ENCODE data around the gene ARHGAP28.

The ARHGAP28 gene

DNA sequence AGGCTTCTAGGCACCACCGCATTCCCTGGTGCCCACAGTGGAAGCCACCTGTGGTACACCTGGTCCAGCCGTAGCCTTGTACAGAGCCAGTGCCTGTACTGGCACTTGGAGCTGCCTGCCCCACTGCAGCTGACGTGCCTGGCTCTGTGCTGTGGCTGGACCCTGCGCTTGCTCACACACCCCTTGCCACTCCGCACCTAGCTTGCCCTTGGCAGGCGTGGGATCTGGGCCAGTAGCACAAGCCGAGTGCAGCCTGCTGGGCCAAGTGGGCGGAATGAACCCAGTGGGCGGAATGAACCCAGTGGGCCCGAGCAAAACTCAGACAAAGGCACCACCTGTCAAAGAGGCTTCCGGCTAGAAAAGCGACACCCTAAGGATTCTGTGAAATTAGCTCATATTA is 126.3 kb downstream of the ARHGAP28 start:
- peaks cover 3% of the 10 kb centered on the region for H3K9me3 ChIP-seq (ENCODE audit: low read length)
- H3K9ac ChIP-seq (ENCODE audit: low read length) = no peak overlapping the region
- H3K4me3 ChIP-seq (ENCODE audit: low read depth in 1 of 2, low read length in 2 of 2) = no peak overlapping the region
- no peaks in the 10 kb centered on the region for H3K4me1 ChIP-seq (ENCODE audit: insufficient read depth, low read length)
- no peak overlapping the region for H3K27ac ChIP-seq (ENCODE audit: low read depth, low read length)
- no peaks in the 10 kb centered on the region for H3K36me3 ChIP-seq (ENCODE audit: insufficient read depth, low read length)
- no peaks in the 10 kb centered on the region for H3K27me3 ChIP-seq (ENCODE audit: control insufficient read depth in 1 of 2, insufficient read depth in 2 of 2, low read length in 2 of 2)

DNA sequence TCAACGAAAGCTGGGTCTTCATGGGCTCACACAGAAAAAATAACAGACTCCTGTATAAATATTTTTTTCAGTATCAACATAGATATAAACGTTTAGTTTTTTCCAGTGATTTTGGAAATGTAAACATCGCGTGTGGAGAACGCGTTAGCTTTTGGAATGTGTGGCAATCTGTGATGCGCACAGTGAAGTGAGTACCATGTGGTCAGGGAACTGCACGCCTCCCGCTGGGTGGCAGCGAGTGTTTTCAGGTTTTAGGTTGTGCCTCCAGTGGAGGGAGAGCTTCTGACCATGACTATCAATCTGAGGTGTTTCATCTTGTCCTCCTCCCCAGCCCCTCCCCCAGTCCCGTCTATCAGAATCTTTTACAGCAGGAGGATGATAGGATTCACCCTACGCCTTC is 127.8 kb downstream of the ARHGAP28 start:
- Histone ChIP-seq H3K9ac (ENCODE audit: low read length) (no peak overlapping the region), H3K36me3 (ENCODE audit: insufficient read depth, low read length) (no peaks in the 10 kb centered on the region), H3K27ac (ENCODE audit: low read depth, low read length) (no peak overlapping the region)

DNA sequence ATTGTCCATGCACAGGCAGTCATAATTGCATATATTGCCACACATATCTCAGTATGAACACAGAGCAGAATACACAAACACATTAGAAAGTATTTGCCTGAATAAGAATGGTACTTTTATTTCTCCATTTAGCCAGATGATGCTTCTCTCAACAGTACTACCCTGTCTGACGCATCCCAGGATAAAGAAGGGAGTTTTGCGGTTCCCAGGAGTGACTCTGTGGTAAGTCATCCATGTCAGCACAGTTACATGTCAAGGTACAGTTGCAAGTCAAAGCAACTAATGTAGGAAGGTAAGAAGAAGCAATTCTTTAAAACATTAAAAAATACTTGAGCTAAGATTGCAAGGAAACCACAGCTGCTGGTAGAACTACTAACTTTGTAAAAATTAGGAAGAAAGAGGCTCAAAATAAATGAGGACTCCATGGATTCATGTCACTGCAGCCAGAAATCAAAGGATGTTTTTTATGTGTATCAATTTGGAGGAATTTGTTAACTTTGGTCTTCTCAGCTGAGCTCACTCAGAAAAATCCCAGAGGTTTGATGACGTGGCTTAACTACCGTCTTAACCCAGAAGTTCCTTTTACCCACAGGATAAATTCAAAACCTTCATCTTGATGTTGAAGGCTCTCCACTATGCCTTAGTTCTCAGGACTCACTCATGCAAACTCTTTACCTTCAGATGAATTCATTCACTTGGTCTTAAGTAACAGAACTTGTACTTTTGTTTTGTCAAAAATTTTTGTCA is 130.3 kb downstream of the ARHGAP28 start:
- Histone ChIP-seq H3K27me3 (ENCODE audit: control insufficient read depth in 1 of 2, insufficient read depth in 2 of 2, low read length in 2 of 2) (no peaks in the 10 kb centered on the region), H3K9me3 (ENCODE audit: low read length) (no peaks in the 10 kb centered on the region), H3K36me3 (ENCODE audit: insufficient read depth, low read length) (no peaks in the 10 kb centered on the region), H3K9ac (ENCODE audit: low read length) (no peak overlapping the region), H3K4me1 (ENCODE audit: insufficient read depth, low read length) (no peaks in the 10 kb centered on the region), H3K4me3 (ENCODE audit: low read depth in 1 of 2, low read length in 2 of 2) (no peak overlapping the region), H3K27ac (ENCODE audit: low read depth, low read length) (no peak overlapping the region)

More for the DNA sequence above, 127.8 kb downstream of the ARHGAP28 start:
- Histone ChIP-seq H3K27me3 (ENCODE audit: control insufficient read depth in 1 of 2, insufficient read depth in 2 of 2, low read length in 2 of 2) (no peaks in the 10 kb centered on the region), H3K4me1 (ENCODE audit: insufficient read depth, low read length) (no peaks in the 10 kb centered on the region), H3K4me3 (ENCODE audit: low read depth in 1 of 2, low read length in 2 of 2) (no peak overlapping the region), H3K9me3 (ENCODE audit: low read length) (no peaks in the 10 kb centered on the region)

DNA sequence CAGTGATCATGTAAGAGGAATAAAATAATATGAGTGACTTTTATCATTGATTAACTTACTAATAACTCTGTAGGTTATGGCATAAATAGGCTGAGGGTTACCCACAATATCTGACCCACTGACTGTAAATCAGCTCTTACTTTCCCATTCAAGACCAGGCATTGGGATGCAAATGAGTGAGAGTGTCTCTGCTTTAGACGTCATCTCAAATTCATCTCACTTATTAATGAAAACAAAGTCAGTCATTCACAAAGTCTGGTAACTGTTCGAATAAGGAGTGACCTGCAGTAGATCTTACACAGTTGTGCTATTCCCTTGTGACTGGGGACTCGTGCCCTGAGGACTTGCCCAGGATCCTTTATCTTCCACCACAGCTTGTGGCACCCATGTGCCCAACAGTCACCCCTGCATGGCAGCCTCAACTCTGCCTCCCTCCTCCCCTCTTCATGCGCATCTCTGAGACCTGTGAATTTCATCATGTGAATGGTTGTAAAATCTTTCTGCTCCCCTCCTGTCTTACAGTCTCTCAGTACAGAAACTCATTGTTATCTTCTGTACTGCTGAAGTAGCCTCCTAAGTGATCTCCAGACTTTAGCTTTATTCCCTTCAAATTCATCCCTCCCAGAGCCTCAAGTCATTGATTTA is 131.4 kb downstream of the ARHGAP28 start:
- Histone ChIP-seq H3K27me3 (ENCODE audit: control insufficient read depth in 1 of 2, insufficient read depth in 2 of 2, low read length in 2 of 2) (no peaks in the 10 kb centered on the region), H3K9ac (ENCODE audit: low read length) (no peak overlapping the region), H3K4me3 (ENCODE audit: low read depth in 1 of 2, low read length in 2 of 2) (no peak overlapping the region), H3K36me3 (ENCODE audit: insufficient read depth, low read length) (no peaks in the 10 kb centered on the region), H3K4me1 (ENCODE audit: insufficient read depth, low read length) (no peaks in the 10 kb centered on the region), H3K27ac (ENCODE audit: low read depth, low read length) (no peak overlapping the region), H3K9me3 (ENCODE audit: low read length) (no peaks in the 10 kb centered on the region)

DNA sequence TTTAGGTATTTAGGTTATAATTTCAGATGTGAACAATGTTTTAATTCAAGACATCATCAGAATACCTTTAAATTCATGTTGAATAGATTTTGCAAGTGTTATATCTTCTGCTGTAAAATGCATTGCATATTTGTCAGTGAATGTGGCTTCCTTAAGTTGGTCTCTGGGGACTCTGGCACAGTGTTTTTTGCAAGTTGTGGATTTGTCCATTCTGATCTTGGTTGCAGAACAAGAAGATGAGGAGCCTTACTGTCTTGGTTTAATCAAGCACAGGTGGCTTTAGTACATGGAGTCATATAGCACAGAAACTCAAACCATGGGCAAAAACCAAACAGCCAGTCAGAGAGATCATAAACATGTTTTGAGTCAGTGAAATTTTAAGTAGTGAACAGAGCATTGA is 135.7 kb downstream of the ARHGAP28 start:
- no peaks in the 10 kb centered on the region for H3K27me3 ChIP-seq (ENCODE audit: control insufficient read depth in 1 of 2, insufficient read depth in 2 of 2, low read length in 2 of 2)

DNA sequence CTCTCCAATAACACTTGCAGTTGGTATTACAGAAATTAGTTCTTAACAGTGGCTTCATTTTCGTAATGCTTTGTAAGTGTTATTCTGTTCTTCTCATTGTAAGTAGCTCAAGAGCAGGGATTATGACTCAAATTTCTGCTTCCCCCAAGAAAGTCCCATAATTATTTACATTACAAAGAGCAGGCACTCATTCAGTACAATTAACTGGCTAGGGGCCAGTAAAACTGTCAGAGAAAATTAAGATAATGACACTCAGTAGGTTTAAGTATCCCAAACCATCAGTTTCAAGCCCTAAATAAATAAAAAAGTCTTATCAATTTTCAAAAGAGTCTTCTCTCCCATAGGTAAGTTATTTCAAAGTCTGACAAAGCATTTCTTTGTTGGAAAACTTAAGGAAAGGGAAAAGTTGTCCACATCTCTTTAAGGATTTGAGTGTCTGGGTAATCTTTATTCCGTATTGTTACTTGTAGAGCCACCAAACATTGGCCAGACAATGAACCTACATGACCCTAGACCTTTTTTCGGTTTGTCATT is 137.1 kb downstream of the ARHGAP28 start:
- no peak overlapping the region for H3K4me3 ChIP-seq (ENCODE audit: low read depth in 1 of 2, low read length in 2 of 2)
- H3K9ac ChIP-seq (ENCODE audit: low read length) = no peak overlapping the region
- H3K27me3 ChIP-seq (ENCODE audit: control insufficient read depth in 1 of 2, insufficient read depth in 2 of 2, low read length in 2 of 2) = no peaks in the 10 kb centered on the region
- no peaks in the 10 kb centered on the region for H3K4me1 ChIP-seq (ENCODE audit: insufficient read depth, low read length)
- no peaks in the 10 kb centered on the region for H3K36me3 ChIP-seq (ENCODE audit: insufficient read depth, low read length)
- no peaks in the 10 kb centered on the region for H3K9me3 ChIP-seq (ENCODE audit: low read length)
- no peak overlapping the region for H3K27ac ChIP-seq (ENCODE audit: low read depth, low read length)

More for the DNA sequence above, 135.7 kb downstream of the ARHGAP28 start:
- H3K27ac ChIP-seq (ENCODE audit: low read depth, low read length) = no peak overlapping the region
- H3K36me3 ChIP-seq (ENCODE audit: insufficient read depth, low read length) = no peaks in the 10 kb centered on the region
- H3K9ac ChIP-seq (ENCODE audit: low read length) = no peak overlapping the region
- no peaks in the 10 kb centered on the region for H3K4me1 ChIP-seq (ENCODE audit: insufficient read depth, low read length)
- no peak overlapping the region for H3K4me3 ChIP-seq (ENCODE audit: low read depth in 1 of 2, low read length in 2 of 2)
- no peaks in the 10 kb centered on the region for H3K9me3 ChIP-seq (ENCODE audit: low read length)

DNA sequence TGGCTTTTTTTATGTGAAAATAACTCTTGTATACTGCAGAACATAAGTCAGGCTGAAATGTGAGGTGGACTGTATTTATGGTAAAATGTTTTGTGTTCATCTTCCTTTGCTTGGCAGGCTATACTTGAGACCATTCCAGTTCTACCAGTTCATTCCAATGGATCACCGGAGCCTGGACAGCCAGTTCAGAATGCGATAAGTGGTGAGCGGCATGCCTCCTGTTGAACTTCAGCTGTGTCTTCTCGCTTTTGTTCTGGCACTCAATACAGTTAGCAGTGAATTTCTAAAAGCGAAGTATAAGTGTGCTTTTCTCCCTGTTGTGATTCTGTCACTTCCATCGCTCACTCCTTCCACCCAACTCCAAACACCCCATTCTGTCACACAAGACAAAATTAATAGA is 138.5 kb downstream of the ARHGAP28 start:
- no peaks in the 10 kb centered on the region for H3K9me3 ChIP-seq (ENCODE audit: low read length)
- no peaks in the 10 kb centered on the region for H3K36me3 ChIP-seq (ENCODE audit: insufficient read depth, low read length)

DNA sequence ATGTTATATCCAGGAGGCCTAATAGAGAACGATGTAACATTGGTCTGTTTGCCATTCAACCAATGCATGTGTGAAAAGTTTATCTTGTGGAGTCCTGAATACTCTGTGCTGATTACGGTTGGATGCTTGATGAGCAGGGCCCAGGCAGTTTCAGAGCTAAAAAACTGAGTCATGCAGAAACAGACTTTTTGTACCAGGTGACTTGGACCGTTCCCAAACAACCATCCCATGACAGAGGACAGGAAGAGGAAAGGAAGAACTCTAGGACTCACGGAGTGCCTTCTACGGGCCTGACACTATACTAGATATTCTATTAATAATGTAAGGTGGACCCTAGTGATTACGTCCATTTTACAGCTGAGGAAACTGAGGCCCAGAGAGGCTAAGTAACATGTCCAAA is 142.1 kb downstream of the ARHGAP28 start:
- Histone ChIP-seq H3K9ac (ENCODE audit: low read length) (no peak overlapping the region), H3K27ac (ENCODE audit: low read depth, low read length) (no peak overlapping the region), H3K36me3 (ENCODE audit: insufficient read depth, low read length) (no peaks in the 10 kb centered on the region), H3K9me3 (ENCODE audit: low read length) (no peaks in the 10 kb centered on the region), H3K27me3 (ENCODE audit: control insufficient read depth in 1 of 2, insufficient read depth in 2 of 2, low read length in 2 of 2) (no peaks in the 10 kb centered on the region), H3K4me3 (ENCODE audit: low read depth in 1 of 2, low read length in 2 of 2) (no peak overlapping the region), H3K4me1 (ENCODE audit: insufficient read depth, low read length) (no peaks in the 10 kb centered on the region)

More for the DNA sequence above, 138.5 kb downstream of the ARHGAP28 start:
- Histone ChIP-seq H3K4me1 (ENCODE audit: insufficient read depth, low read length) (no peaks in the 10 kb centered on the region), H3K27ac (ENCODE audit: low read depth, low read length) (no peak overlapping the region), H3K4me3 (ENCODE audit: low read depth in 1 of 2, low read length in 2 of 2) (no peak overlapping the region), H3K9ac (ENCODE audit: low read length) (no peak overlapping the region), H3K27me3 (ENCODE audit: control insufficient read depth in 1 of 2, insufficient read depth in 2 of 2, low read length in 2 of 2) (no peaks in the 10 kb centered on the region)

DNA sequence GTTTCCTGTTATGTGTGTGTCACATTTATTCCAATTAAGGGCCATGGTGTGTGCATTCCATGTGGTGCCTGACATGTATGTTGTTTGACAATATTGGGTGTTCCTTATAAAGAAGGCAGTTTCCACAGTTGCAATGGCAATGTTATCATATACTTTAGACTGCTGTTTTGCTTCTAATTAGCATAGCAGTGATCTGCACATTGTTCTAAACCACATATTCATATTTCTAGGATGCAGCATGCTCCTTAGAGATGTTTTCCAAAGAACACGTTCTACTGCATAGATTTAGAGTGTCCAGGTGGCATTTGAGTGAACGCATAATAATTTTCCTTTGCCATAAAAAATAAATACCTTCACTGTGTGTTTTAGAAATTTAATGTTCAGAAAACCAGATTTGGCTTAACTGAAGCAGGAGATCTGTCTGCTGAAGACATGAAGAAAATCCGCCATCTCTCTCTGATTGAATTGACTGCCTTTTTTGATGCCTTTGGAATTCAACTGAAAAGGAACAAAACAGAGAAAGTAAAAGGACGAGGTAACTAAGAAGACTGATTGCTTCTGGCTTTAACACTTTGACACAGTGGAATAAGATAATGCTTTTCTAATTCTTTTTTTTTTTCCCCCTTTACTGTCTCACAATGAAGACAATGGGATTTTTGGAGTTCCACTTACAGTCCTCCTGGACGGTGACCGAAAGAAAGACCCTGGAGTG is 143.7 kb downstream of the ARHGAP28 start:
- H3K4me1 ChIP-seq (ENCODE audit: insufficient read depth, low read length) = no peaks in the 10 kb centered on the region

DNA sequence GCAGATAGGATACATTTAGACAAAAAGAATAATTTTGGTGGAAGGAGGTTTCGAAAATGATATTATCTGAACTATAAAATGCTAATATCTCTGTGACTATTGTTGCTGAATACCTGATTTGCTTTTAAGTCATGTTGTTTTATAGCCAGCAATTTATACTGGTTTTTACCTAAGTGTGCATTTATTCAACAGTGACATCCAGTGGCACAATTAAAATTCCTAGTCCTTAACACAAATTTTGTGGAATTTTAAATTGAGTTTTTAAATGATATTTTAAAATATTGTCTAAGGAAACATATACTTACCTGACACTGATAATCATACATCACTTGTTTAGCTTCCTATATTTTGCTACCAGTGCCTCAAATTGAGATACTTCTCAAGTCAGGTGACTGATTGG is 144.8 kb downstream of the ARHGAP28 start:
- Histone ChIP-seq H3K36me3 (ENCODE audit: insufficient read depth, low read length) (no peaks in the 10 kb centered on the region), H3K4me1 (ENCODE audit: insufficient read depth, low read length) (no peaks in the 10 kb centered on the region), H3K27me3 (ENCODE audit: control insufficient read depth in 1 of 2, insufficient read depth in 2 of 2, low read length in 2 of 2) (no peaks in the 10 kb centered on the region), H3K9me3 (ENCODE audit: low read length) (no peaks in the 10 kb centered on the region), H3K27ac (ENCODE audit: low read depth, low read length) (no peak overlapping the region), H3K9ac (ENCODE audit: low read length) (no peak overlapping the region), H3K4me3 (ENCODE audit: low read depth in 1 of 2, low read length in 2 of 2) (no peak overlapping the region)

More for the DNA sequence above, 143.7 kb downstream of the ARHGAP28 start:
- no peak overlapping the region for H3K27ac ChIP-seq (ENCODE audit: low read depth, low read length)
- no peak overlapping the region for H3K4me3 ChIP-seq (ENCODE audit: low read depth in 1 of 2, low read length in 2 of 2)
- H3K9me3 ChIP-seq (ENCODE audit: low read length) = no peaks in the 10 kb centered on the region
- H3K9ac ChIP-seq (ENCODE audit: low read length) = no peak overlapping the region
- H3K36me3 ChIP-seq (ENCODE audit: insufficient read depth, low read length) = no peaks in the 10 kb centered on the region
- no peaks in the 10 kb centered on the region for H3K27me3 ChIP-seq (ENCODE audit: control insufficient read depth in 1 of 2, insufficient read depth in 2 of 2, low read length in 2 of 2)

DNA sequence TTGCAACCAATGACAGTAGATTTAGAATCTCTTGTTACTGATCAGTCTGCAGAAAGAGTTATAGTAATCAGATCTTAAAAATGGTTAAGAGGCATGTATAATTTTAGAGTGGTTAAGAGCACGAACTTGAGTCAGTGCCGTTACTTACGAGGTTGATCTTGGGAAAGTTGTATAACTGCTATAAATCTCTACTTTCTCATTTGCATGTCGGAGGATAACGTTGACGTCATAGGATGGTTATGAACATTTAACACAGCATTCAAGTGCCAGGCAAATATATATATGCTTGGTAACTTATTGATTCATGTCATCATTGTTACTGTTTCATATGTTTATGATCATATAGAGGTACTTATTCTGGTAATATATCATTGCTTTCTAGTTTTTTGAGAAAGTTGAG is 146.2 kb downstream of the ARHGAP28 start:
- H3K4me3 ChIP-seq (ENCODE audit: low read depth in 1 of 2, low read length in 2 of 2) = no peak overlapping the region
- no peaks in the 10 kb centered on the region for H3K27me3 ChIP-seq (ENCODE audit: control insufficient read depth in 1 of 2, insufficient read depth in 2 of 2, low read length in 2 of 2)
- no peaks in the 10 kb centered on the region for H3K9me3 ChIP-seq (ENCODE audit: low read length)
- H3K36me3 ChIP-seq (ENCODE audit: insufficient read depth, low read length) = no peaks in the 10 kb centered on the region
- no peak overlapping the region for H3K9ac ChIP-seq (ENCODE audit: low read length)
- H3K27ac ChIP-seq (ENCODE audit: low read depth, low read length) = no peak overlapping the region
- H3K4me1 ChIP-seq (ENCODE audit: insufficient read depth, low read length) = no peaks in the 10 kb centered on the region
